HFFc6 (cell line): Measurements from ENCODE around the gene ITPR1. TPM values are rescaled to one million over a fixed set of nuclear protein-coding genes. Genes with fewer than 3 reads are reported as not detected.
A peak's percentile ranks its signal among the peaks of the same experiment; 100 is the strongest.

Experiments used
- DNase-seq: peaks from one replicate; pipeline ENCODE4 v3.0.0-alpha.2; 2018
- H3K27ac Mint-ChIP-seq: 2 replicates; pipeline ENCODE4 v1.8.0; 2020; ENCODE audit warnings: mild to moderate bottlenecking, mixed read lengths
- H3K27me3 Mint-ChIP-seq: 2 replicates; pipeline ENCODE4 v1.8.0; 2021; ENCODE audit warnings: mild to moderate bottlenecking, moderate library complexity, mixed read lengths; ENCODE audit not compliant: insufficient read depth
- H3K36me3 Mint-ChIP-seq: 2 replicates; pipeline ENCODE4 v1.8.0; 2021; ENCODE audit warnings: low read depth, mixed read lengths
- H3K4me1 Mint-ChIP-seq: 2 replicates; pipeline ENCODE4 v1.8.0; 2020; ENCODE audit warnings: low read depth, mixed read lengths
- H3K4me3 Mint-ChIP-seq: 2 replicates; pipeline ENCODE4 v1.8.0; 2020; ENCODE audit warnings: mild to moderate bottlenecking, moderate library complexity, mixed read lengths
- H3K9me3 Mint-ChIP-seq: 2 replicates; pipeline ENCODE4 v1.8.0; 2020; ENCODE audit warnings: mild to moderate bottlenecking, mixed read lengths
- CTCF ChIP-seq: fragments of 200-600 bp; sonication (generic); IDR thresholded peaks from 2 replicates; pipeline ENCODE4 v1.5.0; 2021; ENCODE audit warnings: antibody characterized with exemption, mild to moderate bottlenecking
- total RNA-seq, 6 experiments: library from RNA; stranded (reverse); fragmentation: NEBNext Ultra II Directional; extraction: Animal tissue kit (Norgen Biotek cat#: 25700); gene quantifications; 2 replicates in 1 of 6; 3 replicates in 5 of 6; pipeline ENCODE4 v1.2.3, GENCODE V29; 2021

The ITPR1 gene
- total RNA-seq, 6 experiments from 2014 or later, result 4.9 to 8.3 (median 6.1) TPM

GRCh38 chr3:4491855-4492207 is 1.3 kb upstream of the ITPR1 start:
- DNase-seq, result no peak
- TF ChIP-seq CTCF, result no peak
- peaks cover 34% of the 10 kb centered on the region for H3K4me1 Mint-ChIP-seq
- peaks cover 6% of the 10 kb centered on the region for H3K27me3 Mint-ChIP-seq
- H3K4me3 Mint-ChIP-seq, result peak overlapping the region; percentile 95
- H3K36me3 Mint-ChIP-seq, result no peaks in the 10 kb centered on the region
- H3K27ac Mint-ChIP-seq, result no peak overlapping the region
- H3K9me3 Mint-ChIP-seq, result no peaks in the 10 kb centered on the region

GRCh38 chr3:4492208-4493013 is 737 bp upstream of the ITPR1 start:
- H3K9me3 Mint-ChIP-seq, result no peaks in the 10 kb centered on the region
- H3K27me3 Mint-ChIP-seq, result peaks cover 6% of the 10 kb centered on the region
- H3K4me1 Mint-ChIP-seq, result peaks cover 34% of the 10 kb centered on the region
- H3K27ac Mint-ChIP-seq, result peak overlapping the region; percentile 83
- peak; percentile 65 for DNase-seq
- TF ChIP-seq CTCF, result no peak
- H3K36me3 Mint-ChIP-seq, result no peaks in the 10 kb centered on the region
- peak overlapping the region; percentile 95 for H3K4me3 Mint-ChIP-seq

- Mint-ChIP-seq H3K4me1 (peaks cover 34% of the 10 kb centered on the region), H3K27ac (peak overlapping the region; percentile 11), H3K4me3 (peak overlapping the region; percentile 95), H3K36me3 (no peaks in the 10 kb centered on the region), H3K27me3 (peaks cover 6% of the 10 kb centered on the region), H3K9me3 (no peaks in the 10 kb centered on the region)
- TF ChIP-seq CTCF, result no peak
- DNase-seq, result no peak
These were observed 1.1 kb downstream of the ITPR1 start for GRCh38 chr3:4493941-4494894.

GRCh38 chr3:4494895-4495264 is 1.7 kb downstream of the ITPR1 start:
- no peak for DNase-seq
- Mint-ChIP-seq H3K4me1 (peaks cover 34% of the 10 kb centered on the region), H3K4me3 (peak overlapping the region; percentile 95), H3K9me3 (no peaks in the 10 kb centered on the region), H3K27me3 (peaks cover 4% of the 10 kb centered on the region), H3K36me3 (no peaks in the 10 kb centered on the region), H3K27ac (no peak overlapping the region)
- no peak for TF ChIP-seq CTCF

GRCh38 chr3:4495294-4496086 is 2.3 kb downstream of the ITPR1 start:
- no peak overlapping the region for H3K4me3 Mint-ChIP-seq
- no peaks in the 10 kb centered on the region for H3K9me3 Mint-ChIP-seq
- TF ChIP-seq CTCF, result no peak
- no peak overlapping the region for H3K27ac Mint-ChIP-seq
- peaks cover 34% of the 10 kb centered on the region for H3K4me1 Mint-ChIP-seq
- no peaks in the 10 kb centered on the region for H3K36me3 Mint-ChIP-seq
- DNase-seq, result no peak
- peaks cover 4% of the 10 kb centered on the region for H3K27me3 Mint-ChIP-seq
